ENCODE data around the gene B3GNT8. TPM values are rescaled to one million over a fixed set of nuclear protein-coding genes. Genes with fewer than 3 reads are reported as not detected.

The B3GNT8 gene
- total and polyA plus RNA-seq, 12 donors: 3.3 to 13.3 (median 8.8) TPM

DNA sequence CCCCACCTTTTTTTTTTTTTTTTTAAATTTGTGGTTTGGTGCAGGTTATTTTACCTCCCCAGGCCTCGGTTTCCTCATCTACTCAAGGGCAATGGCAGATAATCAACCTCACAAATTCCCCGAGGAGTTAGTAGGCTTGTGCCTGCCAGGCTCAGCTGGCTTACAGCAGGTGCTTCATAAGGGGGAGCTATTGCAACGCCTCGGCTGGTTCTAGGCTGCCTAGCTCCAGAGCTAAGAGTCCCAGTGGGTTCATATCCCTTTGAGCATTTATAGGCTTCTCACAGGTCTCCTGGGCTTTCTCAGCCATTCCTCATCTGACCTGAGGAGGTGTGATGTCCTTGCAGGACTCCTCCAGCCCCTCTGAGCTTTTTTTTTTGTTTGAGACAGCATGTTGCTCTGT lies 18.9 kb downstream of the B3GNT8 start:
- H3K27me3 ChIP-seq: no peaks in the 10 kb centered on the region
- 51 to 58% methylated on average over 4 of the region's 4 CpGs for WGBS, 2 donors
- TF ChIP-seq, protein P1, sequence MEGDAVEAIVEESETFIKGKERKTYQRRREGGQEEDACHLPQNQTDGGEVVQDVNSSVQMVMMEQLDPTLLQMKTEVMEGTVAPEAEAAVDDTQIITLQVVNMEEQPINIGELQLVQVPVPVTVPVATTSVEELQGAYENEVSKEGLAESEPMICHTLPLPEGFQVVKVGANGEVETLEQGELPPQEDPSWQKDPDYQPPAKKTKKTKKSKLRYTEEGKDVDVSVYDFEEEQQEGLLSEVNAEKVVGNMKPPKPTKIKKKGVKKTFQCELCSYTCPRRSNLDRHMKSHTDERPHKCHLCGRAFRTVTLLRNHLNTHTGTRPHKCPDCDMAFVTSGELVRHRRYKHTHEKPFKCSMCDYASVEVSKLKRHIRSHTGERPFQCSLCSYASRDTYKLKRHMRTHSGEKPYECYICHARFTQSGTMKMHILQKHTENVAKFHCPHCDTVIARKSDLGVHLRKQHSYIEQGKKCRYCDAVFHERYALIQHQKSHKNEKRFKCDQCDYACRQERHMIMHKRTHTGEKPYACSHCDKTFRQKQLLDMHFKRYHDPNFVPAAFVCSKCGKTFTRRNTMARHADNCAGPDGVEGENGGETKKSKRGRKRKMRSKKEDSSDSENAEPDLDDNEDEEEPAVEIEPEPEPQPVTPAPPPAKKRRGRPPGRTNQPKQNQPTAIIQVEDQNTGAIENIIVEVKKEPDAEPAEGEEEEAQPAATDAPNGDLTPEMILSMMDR (IDR thresholded peaks at IDR 0.05): peak in 4 of 9 donors; percentile 11 to 29 (median 20)
- intact Hi-C loops (cut with DNase I): no loop called here
- H3K4me3 ChIP-seq: no peak overlapping the region
- peak in 2 of 8 donors; percentile 27 to 30 for ATAC-seq
- H3K4me1 ChIP-seq: peaks cover 32 to 98% (median 83%) of the 10 kb centered on the region in 9 donors
- peaks cover 0 to 31% (median 6%) of the 10 kb centered on the region in 9 donors for H3K36me3 ChIP-seq
- no peak for DNase-seq
- peak overlapping the region; percentile 57 to 84 (median 75) for H3K27ac ChIP-seq
- no peaks in the 10 kb centered on the region for H3K9me3 ChIP-seq

DNA sequence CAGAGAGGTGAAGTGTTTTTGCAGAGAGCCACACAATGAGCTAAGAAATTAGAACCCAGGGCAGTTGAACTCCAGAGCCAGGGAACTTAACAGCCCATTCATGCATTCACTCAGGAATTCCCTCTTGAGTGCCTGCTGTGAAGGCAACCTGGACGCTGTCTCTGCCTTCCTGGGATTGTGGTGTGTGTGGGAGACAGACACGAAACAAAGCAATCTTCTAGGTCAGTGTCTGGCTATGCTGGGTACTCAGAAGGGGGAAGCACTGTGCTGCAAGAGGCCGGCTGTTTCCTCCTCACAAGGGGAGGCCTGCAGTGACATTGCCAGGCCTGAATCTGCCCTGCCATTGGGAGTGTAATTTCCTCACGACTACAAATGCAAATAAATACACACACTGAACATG lies 19.9 kb downstream of the B3GNT8 start:
- Histone ChIP-seq H3K9me3 (no peaks in the 10 kb centered on the region), H3K4me3 (no peak overlapping the region), H3K36me3 (peaks cover 0 to 32% (median 0%) of the 10 kb centered on the region in 9 donors), H3K27me3 (no peaks in the 10 kb centered on the region), H3K4me1 (peaks cover 32 to 98% (median 87%) of the 10 kb centered on the region in 9 donors), H3K27ac (peak overlapping the region; percentile 1 to 84 (median 72))
- ATAC-seq (peak in 5 of 8 donors; percentile 21 to 66 (median 36)), DNase-seq (no peak)
- TF ChIP-seq, protein P1 (IDR thresholded peaks at IDR 0.05): peak in 3 of 9 donors; percentile 6 to 18 (median 17)
- intact Hi-C loops (cut with DNase I): no loop called here
- WGBS, 2 donors: 36 to 49% methylated on average over 4 of the region's 4 CpGs

DNA sequence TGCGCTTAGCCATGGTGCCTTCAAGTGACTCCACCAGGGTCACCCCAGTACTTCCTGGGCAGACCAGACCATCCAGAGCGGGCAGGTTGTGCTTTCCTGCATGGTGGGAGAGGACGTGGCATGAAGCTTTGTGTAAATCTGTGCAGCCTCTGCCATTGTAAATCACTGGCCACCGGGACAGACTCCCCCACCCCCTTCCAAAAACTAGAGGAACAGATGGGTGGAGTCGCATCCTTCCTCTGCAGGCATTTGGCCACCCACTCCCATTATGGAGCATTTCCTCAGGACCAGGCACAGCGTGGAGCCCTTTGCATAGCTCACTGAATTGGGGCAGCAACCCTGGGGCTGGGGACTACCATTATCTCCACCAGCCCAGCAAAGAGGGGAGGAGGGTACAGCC lies 21.4 kb downstream of the B3GNT8 start:
- 65 to 67% methylated on average over 6 of the region's 6 CpGs for WGBS, 2 donors
- DNase-seq: peak in 1 of 2 donors; percentile 58
- TF ChIP-seq, protein P1 (IDR thresholded peaks at IDR 0.05): no peak
- peak in 7 of 8 donors; percentile 34 to 63 (median 46) for ATAC-seq
- Histone ChIP-seq H3K27ac (peak overlapping the region; percentile 29 to 84 (median 72)), H3K36me3 (peaks cover 0 to 29% (median 0%) of the 10 kb centered on the region in 9 donors), H3K4me3 (no peak overlapping the region), H3K9me3 (no peaks in the 10 kb centered on the region), H3K27me3 (no peaks in the 10 kb centered on the region), H3K4me1 (peaks cover 28 to 98% (median 76%) of the 10 kb centered on the region in 9 donors)
- intact Hi-C loops (cut with DNase I): no loop called here

DNA sequence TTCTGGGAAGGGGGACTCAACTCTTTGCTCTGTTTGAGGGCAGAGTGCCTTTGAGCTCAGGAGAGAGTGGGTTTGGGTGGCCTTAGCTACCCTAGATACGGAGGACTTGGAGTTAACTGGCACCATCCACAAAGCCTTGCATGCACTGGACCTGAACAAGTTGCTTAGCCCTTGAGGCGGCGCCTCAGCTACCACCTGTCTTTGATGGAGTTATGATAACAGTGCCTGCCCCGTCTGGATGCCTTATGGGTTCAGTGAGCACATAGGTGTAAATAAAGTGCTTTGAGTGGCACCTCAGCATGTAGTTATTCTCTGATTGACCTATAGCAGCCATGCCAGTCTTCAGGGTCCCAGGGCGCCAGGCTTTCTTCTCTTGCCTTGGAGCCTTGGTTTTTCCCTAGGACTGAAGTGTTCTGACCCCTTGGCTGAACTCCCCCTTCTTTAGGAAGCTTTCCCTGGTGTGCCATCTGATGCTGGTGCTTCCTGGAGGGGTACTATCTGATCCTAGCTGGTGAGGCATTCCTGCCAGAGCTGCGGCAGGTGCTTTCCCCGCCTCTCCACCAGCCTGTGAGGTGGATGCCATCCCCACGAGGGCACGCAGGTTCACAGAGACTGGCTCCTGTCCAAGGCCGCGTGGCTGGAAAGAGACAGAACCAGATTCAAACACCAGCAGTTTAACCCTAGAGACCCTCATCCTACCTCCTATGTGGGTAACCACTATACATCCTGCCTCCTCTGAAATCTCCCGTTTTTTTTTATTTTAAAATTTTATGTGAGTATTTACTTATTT lies 23.8 kb downstream of the B3GNT8 start:
- ATAC-seq: no peak
- DNase-seq: no peak
- Histone ChIP-seq H3K4me1 (peaks cover 22 to 90% (median 63%) of the 10 kb centered on the region in 9 donors), H3K27ac (peak overlapping the region in 8 of 10 donors; percentile 9 to 80 (median 37)), H3K9me3 (no peaks in the 10 kb centered on the region), H3K4me3 (no peak overlapping the region), H3K36me3 (peaks cover 0 to 27% (median 0%) of the 10 kb centered on the region in 9 donors), H3K27me3 (no peaks in the 10 kb centered on the region)
- intact Hi-C loops (cut with DNase I): no loop called here
- 54 to 63% methylated on average over 12 of the region's 12 CpGs for WGBS, 2 donors
- TF ChIP-seq, protein P1 (IDR thresholded peaks at IDR 0.05): no peak
